C4-2B (cell line): Measurements from ENCODE around the gene AARS1.
"Not testable (repeated sequence)": the region's sequence is repeated elsewhere in the genome, so short reads cannot be mapped to it uniquely, and the experiment has no call there.

Source experiments
- ZFX ChIP-seq: fragments of 450-650 bp; IDR thresholded peaks from 2 replicates; pipeline ENCODE4 v1.6.1; 2017
- TF ChIP-seq, protein P1 (sequence below): fragments of 450-650 bp; conservative IDR thresholded peaks from 2 replicates; pipeline ENCODE4 v1.5.1; 2017; ENCODE audit warnings: mild to moderate bottlenecking

DNA sequence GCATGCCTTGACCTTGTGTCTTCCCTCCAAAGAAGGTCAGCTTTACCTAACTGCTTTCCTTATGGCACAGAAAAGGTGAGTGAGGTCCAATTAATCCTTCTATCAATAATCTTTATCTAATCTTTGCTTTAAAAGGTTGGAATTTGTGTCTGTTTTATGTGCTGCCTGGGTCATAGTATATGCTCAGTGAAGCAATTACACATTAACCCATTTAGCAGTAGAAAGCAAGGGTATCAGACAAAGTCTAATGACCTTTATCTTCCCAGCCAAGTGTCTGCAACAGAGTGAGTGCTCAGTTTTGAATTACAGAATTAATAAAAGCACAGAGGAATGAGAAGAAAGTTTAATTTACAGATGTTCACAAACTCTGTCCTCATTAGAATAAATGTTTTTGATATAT, 63.3 kb downstream of the AARS1 start:
- TF ChIP-seq, protein P1, sequence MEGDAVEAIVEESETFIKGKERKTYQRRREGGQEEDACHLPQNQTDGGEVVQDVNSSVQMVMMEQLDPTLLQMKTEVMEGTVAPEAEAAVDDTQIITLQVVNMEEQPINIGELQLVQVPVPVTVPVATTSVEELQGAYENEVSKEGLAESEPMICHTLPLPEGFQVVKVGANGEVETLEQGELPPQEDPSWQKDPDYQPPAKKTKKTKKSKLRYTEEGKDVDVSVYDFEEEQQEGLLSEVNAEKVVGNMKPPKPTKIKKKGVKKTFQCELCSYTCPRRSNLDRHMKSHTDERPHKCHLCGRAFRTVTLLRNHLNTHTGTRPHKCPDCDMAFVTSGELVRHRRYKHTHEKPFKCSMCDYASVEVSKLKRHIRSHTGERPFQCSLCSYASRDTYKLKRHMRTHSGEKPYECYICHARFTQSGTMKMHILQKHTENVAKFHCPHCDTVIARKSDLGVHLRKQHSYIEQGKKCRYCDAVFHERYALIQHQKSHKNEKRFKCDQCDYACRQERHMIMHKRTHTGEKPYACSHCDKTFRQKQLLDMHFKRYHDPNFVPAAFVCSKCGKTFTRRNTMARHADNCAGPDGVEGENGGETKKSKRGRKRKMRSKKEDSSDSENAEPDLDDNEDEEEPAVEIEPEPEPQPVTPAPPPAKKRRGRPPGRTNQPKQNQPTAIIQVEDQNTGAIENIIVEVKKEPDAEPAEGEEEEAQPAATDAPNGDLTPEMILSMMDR = not testable (repeated sequence)
- TF ChIP-seq ZFX = not testable (repeated sequence)
